ENCODE measurements around the gene HPSE2. TPM values are rescaled to one million over a fixed set of nuclear protein-coding genes. Genes with fewer than 3 reads are reported as not detected.

The HPSE2 gene
- total RNA-seq, 1 donor from 2014 or later = not detected

DNA sequence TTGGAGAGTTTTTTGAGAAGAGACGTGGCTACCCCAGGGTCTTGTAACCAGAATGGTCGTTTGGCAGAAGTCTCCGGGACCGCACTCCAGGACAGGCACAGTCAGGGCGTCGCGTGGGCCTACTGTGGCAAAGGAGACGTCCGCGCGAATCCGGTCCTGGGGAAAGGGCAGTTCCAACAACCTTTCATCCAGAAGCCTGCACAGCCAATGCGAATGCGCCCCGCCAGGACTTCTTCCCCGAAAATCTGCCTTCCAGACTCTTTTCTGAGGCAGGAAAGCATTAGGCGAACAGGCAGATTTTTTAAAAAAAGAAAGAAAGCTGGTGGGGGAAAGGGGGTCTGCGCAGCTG lies 2.0 kb downstream of the HPSE2 start:
- no peak overlapping the region for H3K4me3 ChIP-seq (ENCODE audit: low read depth, low read length)
- peaks cover 62% of the 10 kb centered on the region for H3K27me3 ChIP-seq (ENCODE audit: control insufficient read depth, insufficient read depth, low read length)
- no peak for DNase-seq (ENCODE audit: low read depth)
- H3K36me3 ChIP-seq (ENCODE audit: control insufficient read depth, insufficient read depth, low read length) = no peaks in the 10 kb centered on the region
- TF ChIP-seq CTCF (IDR thresholded peaks at IDR 0.05; ENCODE audit: insufficient read depth, low read length, poor library complexity, severe bottlenecking) = no peak

DNA sequence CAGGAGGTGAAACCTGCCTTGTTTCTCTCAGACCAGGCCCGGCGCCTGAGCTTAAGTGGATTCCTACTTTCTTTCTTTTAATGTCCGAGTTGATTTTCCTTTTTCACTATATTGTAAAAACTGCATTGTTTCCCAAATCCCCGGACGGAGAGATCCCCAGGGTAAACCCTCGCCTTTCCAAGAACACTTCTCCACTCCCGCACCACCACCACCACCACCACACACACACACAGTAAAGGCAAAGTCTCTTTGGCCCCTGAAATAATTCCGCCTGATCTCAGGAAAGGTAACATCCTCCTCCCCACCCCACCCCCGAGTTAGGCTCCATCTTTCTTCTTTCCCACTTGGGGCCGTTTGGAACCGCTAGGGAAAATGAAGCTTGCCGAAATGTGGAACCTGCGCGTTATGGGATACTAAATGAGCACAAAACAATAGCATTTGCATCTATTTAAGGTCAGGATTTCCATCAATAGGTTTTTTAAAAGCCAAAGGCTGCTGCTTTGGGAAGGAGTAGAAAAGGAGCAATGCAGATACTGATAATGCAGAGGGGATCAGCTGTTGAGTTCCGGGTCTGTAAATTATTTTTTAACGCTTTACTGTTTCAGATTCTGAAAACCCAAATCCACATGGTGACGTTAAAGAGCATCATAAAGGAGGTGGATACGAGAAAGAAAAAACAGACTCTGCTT lies 2.5 kb downstream of the HPSE2 start:
- DNase-seq (ENCODE audit: low read depth) = no peak
- Histone ChIP-seq H3K36me3 (ENCODE audit: control insufficient read depth, insufficient read depth, low read length) (no peaks in the 10 kb centered on the region), H3K4me3 (ENCODE audit: low read depth, low read length) (no peak overlapping the region), H3K27me3 (ENCODE audit: control insufficient read depth, insufficient read depth, low read length) (peaks cover 62% of the 10 kb centered on the region)
- no peak for TF ChIP-seq CTCF (IDR thresholded peaks at IDR 0.05; ENCODE audit: insufficient read depth, low read length, poor library complexity, severe bottlenecking)

DNA sequence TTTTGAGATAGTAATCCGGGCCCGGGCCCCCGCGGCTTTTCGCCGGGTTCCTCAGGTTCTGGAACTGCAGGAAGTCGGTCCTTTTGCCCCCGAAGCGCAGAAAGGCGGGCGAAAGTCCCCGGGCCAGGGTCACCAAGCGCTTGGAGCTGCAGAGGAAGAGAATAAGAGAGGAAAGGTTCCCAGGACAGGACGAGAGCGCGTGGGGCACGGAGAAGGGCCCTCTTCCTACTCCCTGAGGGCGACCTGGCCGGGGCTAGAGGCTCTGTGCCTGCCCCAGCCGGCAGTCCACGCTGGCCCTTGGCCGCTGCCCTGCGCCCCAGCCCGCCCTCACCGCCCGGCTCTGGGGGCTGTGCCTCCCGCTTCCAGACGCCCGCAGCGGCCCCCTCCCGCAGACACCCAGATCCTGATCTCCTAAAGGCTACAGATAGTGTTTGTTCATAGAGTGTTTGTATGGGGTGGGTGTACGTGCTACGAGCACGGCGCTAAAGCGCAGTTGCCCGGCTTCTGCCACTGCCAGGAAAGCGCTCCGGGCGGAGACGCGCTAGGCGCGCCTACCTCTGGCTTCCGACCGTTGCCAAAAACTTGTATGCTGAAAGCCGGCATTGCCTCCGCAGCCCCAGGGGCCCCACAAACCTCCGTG lies 3.2 kb downstream of the HPSE2 start:
- Histone ChIP-seq H3K27me3 (ENCODE audit: control insufficient read depth, insufficient read depth, low read length) (peaks cover 60% of the 10 kb centered on the region), H3K4me3 (ENCODE audit: low read depth, low read length) (no peak overlapping the region), H3K36me3 (ENCODE audit: control insufficient read depth, insufficient read depth, low read length) (no peaks in the 10 kb centered on the region)
- DNase-seq (ENCODE audit: low read depth) = no peak
- TF ChIP-seq CTCF (IDR thresholded peaks at IDR 0.05; ENCODE audit: insufficient read depth, low read length, poor library complexity, severe bottlenecking) = no peak

DNA sequence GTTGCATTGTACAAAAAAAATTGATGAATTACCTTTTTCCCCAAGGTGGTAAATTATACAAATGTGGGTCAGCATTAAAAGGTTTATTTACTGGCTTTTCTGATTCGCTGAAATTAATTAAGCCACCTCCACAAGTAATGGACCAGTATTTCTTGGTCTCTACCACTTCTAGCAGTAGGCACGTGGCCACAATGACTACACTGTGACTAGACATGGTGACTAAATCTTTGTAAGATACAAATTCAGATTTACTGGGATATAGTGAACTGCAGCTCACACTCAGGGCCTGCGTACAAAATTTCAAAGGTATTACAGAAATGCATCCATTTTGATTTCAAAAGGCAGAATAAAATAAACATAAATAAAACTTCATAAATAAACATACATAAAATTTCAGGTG lies 10.9 kb downstream of the HPSE2 start:
- DNase-seq (ENCODE audit: low read depth) = no peak
- H3K36me3 ChIP-seq (ENCODE audit: control insufficient read depth, insufficient read depth, low read length) = no peaks in the 10 kb centered on the region
- H3K27me3 ChIP-seq (ENCODE audit: control insufficient read depth, insufficient read depth, low read length) = no peaks in the 10 kb centered on the region
- H3K4me3 ChIP-seq (ENCODE audit: low read depth, low read length) = no peak overlapping the region
- no peak for TF ChIP-seq CTCF (IDR thresholded peaks at IDR 0.05; ENCODE audit: insufficient read depth, low read length, poor library complexity, severe bottlenecking)

GRCh38 chr10:99207340-99207739 lies 28.3 kb downstream of the HPSE2 start:
- Histone ChIP-seq H3K27me3 (ENCODE audit: control insufficient read depth, insufficient read depth, low read length) (no peaks in the 10 kb centered on the region), H3K36me3 (ENCODE audit: control insufficient read depth, insufficient read depth, low read length) (no peaks in the 10 kb centered on the region), H3K4me3 (ENCODE audit: low read depth, low read length) (no peak overlapping the region)
- DNase-seq (ENCODE audit: low read depth) = no peak
- no peak for TF ChIP-seq CTCF (IDR thresholded peaks at IDR 0.05; ENCODE audit: insufficient read depth, low read length, poor library complexity, severe bottlenecking)

- DNase-seq (ENCODE audit: low read depth) = no peak
- TF ChIP-seq CTCF (IDR thresholded peaks at IDR 0.05; ENCODE audit: insufficient read depth, low read length, poor library complexity, severe bottlenecking) = no peak
- Histone ChIP-seq H3K36me3 (ENCODE audit: control insufficient read depth, insufficient read depth, low read length) (no peaks in the 10 kb centered on the region), H3K27me3 (ENCODE audit: control insufficient read depth, insufficient read depth, low read length) (no peaks in the 10 kb centered on the region), H3K4me3 (ENCODE audit: low read depth, low read length) (no peak overlapping the region)
Observed at GRCh38 chr10:99203310-99203709, 32.3 kb downstream of the HPSE2 start.
